Psoas muscle (tissue), 8 donors: ENCODE measurements around the gene PBRM1. TPM values are rescaled to one million over a fixed set of nuclear protein-coding genes. Genes with fewer than 3 reads are reported as not detected.
A peak's percentile ranks its signal among the peaks of the same experiment; 100 is the strongest.

Experiments used
- ATAC-seq, 4 donors: fragments of 200-7000 bp; cut with Tn5 transposase; one replicate each; pipeline ENCODE4 v1.9.1; 2020; ENCODE audit warnings: moderate library complexity in 3 of 4, mild to moderate bottlenecking in 2 of 4
- DNase-seq, 2 donors: peaks; one replicate each; pipeline ENCODE4 v3.0.0-alpha.2; 2020
- H3K27ac ChIP-seq: fragments of 200-600 bp; one replicate; pipeline ENCODE4 v1.8.0; 2022
- H3K27me3 ChIP-seq, 3 donors: fragments of 200-600 bp in 1 of 3; one replicate each; pipeline versions ENCODE4 v1.6.1 to v1.8.0; 2013 to 2022; ENCODE audit warnings: low read length in 2 of 3, mild to moderate bottlenecking in 2 of 3, moderate library complexity in 1 of 3; ENCODE audit not compliant: insufficient read depth in 3 of 3
- H3K36me3 ChIP-seq, 2 donors: fragments of 200-600 bp in 1 of 2; one replicate each; pipeline versions ENCODE4 v1.6.1 to v1.8.0; 2013 to 2022; ENCODE audit warnings: low read depth in 1 of 2, mild to moderate bottlenecking in 1 of 2, moderate library complexity in 1 of 2; ENCODE audit not compliant: insufficient read depth in 1 of 2
- H3K4me1 ChIP-seq: fragments of 200-600 bp; one replicate; pipeline ENCODE4 v1.8.0; 2022
- H3K4me3 ChIP-seq: fragments of 200-600 bp; one replicate; pipeline ENCODE4 v1.8.0; 2022; ENCODE audit warnings: mild to moderate bottlenecking
- H3K9me3 ChIP-seq: fragments of 200-600 bp; one replicate; pipeline ENCODE4 v1.8.0; 2022
- CTCF ChIP-seq: fragments of 200-600 bp; IDR thresholded peaks from one replicate; pipeline ENCODE4 v1.8.0; 2022; ENCODE audit warnings: antibody characterized with exemption
- WGBS, 3 donors: extraction: QIAGEN DNeasy Blood & Tissue Kit; methylation state at CpG; one replicate each; pipeline versions ENCODE4 v1.1.6 to v1.1.7; 2013; 5-methylcytosine and 5-hydroxymethylcytosine counted together
- intact Hi-C, 2 donors: fragments of 100-400 bp; cut with DNase I; formaldehyde crosslinking; loops; one replicate each; pipeline versions ENCODE4 v1.11.0 to v1.14.2; 2022
- polyA plus RNA-seq, 3 donors: library from polyadenylated mRNA; stranded (reverse); fragments of 200-250 nt; gene quantifications; one replicate each; pipeline ENCODE4 v1.2.3, GENCODE V29; 2013
- total RNA-seq, 4 donors: library from RNA; stranded (reverse); fragmentation: NEBNext Ultra II Directional in 2 of 4; extraction: Animal tissue kit (Norgen Biotek cat#: 25700) in 2 of 4; gene quantifications; one replicate each; pipeline versions ENCODE4 v1.2.1 to v1.2.4, GENCODE V29; 2021 to 2023
- donor health status: healthy with polysubstance abuse.
- donor health status: DM: no; HTN: no; CAD: no; lungs with moderate emphysema.
- donor health status: Bipolar disorder and iron deficiency.
- donor health status: healthy.
- donor health status: DM: yes; HTN: yes; CAD: no.
- donor health status: DM: no; HTN: no; CAD: no.
- donor health status: DM: no; HTN: no; CAD: no.
- donor health status: DM: yes; HTN: yes; CAD: no.

PBRM1 gene
- total and polyA plus RNA-seq, 7 donors: 7.5 to 46.7 (median 38.0) TPM

GRCh38 chr3:52532838-52533622 lies 152.7 kb downstream of the PBRM1 start:
- peak in 1 of 2 donors; percentile 70 for DNase-seq
- Histone ChIP-seq H3K36me3 (peaks cover 0 to 2% of the 10 kb centered on the region in 2 donors), H3K4me1 (peaks cover 22% of the 10 kb centered on the region), H3K4me3 (peak overlapping the region; percentile 69), H3K27me3 (no peaks in the 10 kb centered on the region), H3K9me3 (no peaks in the 10 kb centered on the region), H3K27ac (peak overlapping the region; percentile 46)
- intact Hi-C loops: loop anchor here (5.0 kb wide), 2 partner anchors 36 to 61 kb away; partner anchors contain the start of gene STAB1 (in 1 of the 2)
- TF ChIP-seq CTCF: no peak
- no peak for ATAC-seq
- WGBS, 3 donors: 12 to 20% (median 13%) methylated on average over 56 to 78 of the region's 78 CpGs

- WGBS, 3 donors: 60 to 65% (median 62%) methylated on average over 5 of the region's 5 CpGs
- DNase-seq (peak in 1 of 2 donors; percentile 60), ATAC-seq (no peak)
- Histone ChIP-seq H3K36me3 (peaks cover 0 to 5% of the 10 kb centered on the region in 2 donors), H3K4me1 (peaks cover 16% of the 10 kb centered on the region), H3K27me3 (no peaks in the 10 kb centered on the region), H3K4me3 (peak overlapping the region; percentile 69), H3K9me3 (no peaks in the 10 kb centered on the region), H3K27ac (no peak overlapping the region)
- TF ChIP-seq CTCF: no peak
- intact Hi-C loops: loop anchor here (5.0 kb wide), 2 partner anchors 35 to 60 kb away; partner anchors contain the start of gene STAB1 (in 1 of the 2)
Observed at GRCh38 chr3:52532517-52532837, 153.2 kb downstream of the PBRM1 start.

- H3K27ac ChIP-seq: no peak overlapping the region
- no peak for TF ChIP-seq CTCF
- 87 to 90% (median 89%) methylated on average over 14 of the region's 14 CpGs for WGBS, 3 donors
Observed at GRCh38 chr3:52531860-52532516, 153.7 kb downstream of the PBRM1 start.

GRCh38 chr3:52530918-52531826 lies 154.5 kb downstream of the PBRM1 start:
- peaks cover 13% of the 10 kb centered on the region for H3K4me1 ChIP-seq
- intact Hi-C loops: loop anchor here (5.0 kb wide), 2 partner anchors 34 to 59 kb away; partner anchors contain the start of gene STAB1 (in 1 of the 2)
- peak in 3 of 4 donors; percentile 31 to 60 (median 36) for ATAC-seq

More at GRCh38 chr3:52531860-52532516, 153.7 kb downstream of the PBRM1 start:
- Histone ChIP-seq H3K4me3 (peak overlapping the region; percentile 69), H3K36me3 (peaks cover 0 to 5% of the 10 kb centered on the region in 2 donors), H3K4me1 (peaks cover 13% of the 10 kb centered on the region), H3K27me3 (no peaks in the 10 kb centered on the region), H3K9me3 (no peaks in the 10 kb centered on the region)
- peak in 1 of 2 donors; percentile 59 for DNase-seq
- intact Hi-C loops: loop anchor here (5.0 kb wide), 2 partner anchors 35 to 60 kb away; partner anchors contain the start of gene STAB1 (in 1 of the 2)
- no peak for ATAC-seq

More at GRCh38 chr3:52530918-52531826, 154.5 kb downstream of the PBRM1 start:
- Histone ChIP-seq H3K9me3 (no peaks in the 10 kb centered on the region), H3K27me3 (no peaks in the 10 kb centered on the region), H3K4me3 (no peak overlapping the region), H3K27ac (peak overlapping the region; percentile 55), H3K36me3 (peaks cover 0 to 5% of the 10 kb centered on the region in 2 donors)
- no peak for TF ChIP-seq CTCF
- peak; percentile 40 to 68 for DNase-seq
- 43 to 53% (median 49%) methylated on average over 10 of the region's 10 CpGs for WGBS, 3 donors
